Bronchial epithelial cell (primary cell): ENCODE results near the gene AGAP1. TPM values are rescaled to one million over a fixed set of nuclear protein-coding genes. Genes with fewer than 3 reads are reported as not detected.

Source experiments
- DNase-seq: peaks from one replicate; pipeline ENCODE4 v3.0.0-alpha.2; 2010; ENCODE audit warnings: low read depth
- FAIRE-seq: peaks from 2 replicates; lab custom pipeline; 2011; peaks lifted over from hg19 to GRCh38; lab: Jason Lieb, UNC
- H3K27me3 ChIP-seq: 2 replicates; pipeline ENCODE4 v1.5.1; 2011; ENCODE audit warnings: low read length; ENCODE audit not compliant: control insufficient read depth, insufficient read depth
- H3K36me3 ChIP-seq: 2 replicates; pipeline ENCODE4 v1.5.1; 2011; ENCODE audit warnings: low read length; ENCODE audit not compliant: control insufficient read depth, insufficient read depth
- H3K4me3 ChIP-seq: 2 replicates; pipeline ENCODE4 v1.5.1; 2011; ENCODE audit warnings: mild to moderate bottlenecking, low read depth, low read length, control low read depth
- total RNA-seq: library from RNA; depleted of rRNA; stranded (reverse); fragments of >200 nt; gene quantifications from 2 replicates; pipeline ENCODE4 v1.2.1, GENCODE V29; 2014
- TF ChIP-seq, protein P1 (sequence below): IDR thresholded peaks from 2 replicates; pipeline ENCODE4 v1.5.1; 2011; ENCODE audit warnings: mild to moderate bottlenecking, moderate library complexity, low read length, control low read depth, inconsistent platforms; ENCODE audit not compliant: insufficient read depth, severe bottlenecking

AGAP1 gene
- total RNA-seq, 1 donor from 2014 or later: 22.4 TPM

- FAIRE-seq: peak; percentile 92
- no peak overlapping the region for H3K4me3 ChIP-seq
- TF ChIP-seq, protein P1, sequence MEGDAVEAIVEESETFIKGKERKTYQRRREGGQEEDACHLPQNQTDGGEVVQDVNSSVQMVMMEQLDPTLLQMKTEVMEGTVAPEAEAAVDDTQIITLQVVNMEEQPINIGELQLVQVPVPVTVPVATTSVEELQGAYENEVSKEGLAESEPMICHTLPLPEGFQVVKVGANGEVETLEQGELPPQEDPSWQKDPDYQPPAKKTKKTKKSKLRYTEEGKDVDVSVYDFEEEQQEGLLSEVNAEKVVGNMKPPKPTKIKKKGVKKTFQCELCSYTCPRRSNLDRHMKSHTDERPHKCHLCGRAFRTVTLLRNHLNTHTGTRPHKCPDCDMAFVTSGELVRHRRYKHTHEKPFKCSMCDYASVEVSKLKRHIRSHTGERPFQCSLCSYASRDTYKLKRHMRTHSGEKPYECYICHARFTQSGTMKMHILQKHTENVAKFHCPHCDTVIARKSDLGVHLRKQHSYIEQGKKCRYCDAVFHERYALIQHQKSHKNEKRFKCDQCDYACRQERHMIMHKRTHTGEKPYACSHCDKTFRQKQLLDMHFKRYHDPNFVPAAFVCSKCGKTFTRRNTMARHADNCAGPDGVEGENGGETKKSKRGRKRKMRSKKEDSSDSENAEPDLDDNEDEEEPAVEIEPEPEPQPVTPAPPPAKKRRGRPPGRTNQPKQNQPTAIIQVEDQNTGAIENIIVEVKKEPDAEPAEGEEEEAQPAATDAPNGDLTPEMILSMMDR: no peak
These were observed 116.9 kb downstream of the AGAP1 start for GRCh38 chr2:235610696-235611257.

GRCh38 chr2:235611349-235611748 is 117.5 kb downstream of the AGAP1 start:
- TF ChIP-seq, protein P1: no peak
- no peaks in the 10 kb centered on the region for H3K27me3 ChIP-seq
- no peak overlapping the region for H3K4me3 ChIP-seq
- FAIRE-seq (peak; percentile 18), DNase-seq (no peak)
- no peaks in the 10 kb centered on the region for H3K36me3 ChIP-seq

More at GRCh38 chr2:235610696-235611257, 116.9 kb downstream of the AGAP1 start:
- Histone ChIP-seq H3K36me3 (no peaks in the 10 kb centered on the region), H3K27me3 (no peaks in the 10 kb centered on the region)
- no peak for DNase-seq

DNA sequence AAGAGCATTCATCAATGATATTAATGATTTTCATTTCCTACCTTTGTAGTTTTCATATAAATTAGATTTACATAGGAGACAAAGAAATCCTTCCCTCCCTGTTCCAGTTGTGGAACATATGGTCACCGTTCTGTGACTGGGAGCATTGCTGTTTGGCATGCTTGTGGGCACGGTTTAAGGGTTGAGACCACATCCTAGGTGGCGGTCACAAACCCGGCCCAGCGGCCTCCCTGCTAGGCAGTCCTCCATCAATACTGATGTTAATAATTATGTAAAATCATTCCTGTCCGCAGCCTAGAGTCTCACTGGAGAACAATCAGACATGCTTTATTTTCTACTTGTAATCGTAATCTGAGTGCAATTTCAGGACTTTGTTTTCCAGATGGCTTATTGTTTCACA is 117.9 kb downstream of the AGAP1 start:
- no peak for DNase-seq

GRCh38 chr2:235612181-235612950 is 118.5 kb downstream of the AGAP1 start:
- TF ChIP-seq, protein P1: no peak
- Histone ChIP-seq H3K36me3 (no peaks in the 10 kb centered on the region), H3K4me3 (no peak overlapping the region), H3K27me3 (no peaks in the 10 kb centered on the region)
- DNase-seq (no peak), FAIRE-seq (no peak)

More for the DNA sequence above, 117.9 kb downstream of the AGAP1 start:
- TF ChIP-seq, protein P1: no peak
- Histone ChIP-seq H3K27me3 (no peaks in the 10 kb centered on the region), H3K36me3 (no peaks in the 10 kb centered on the region), H3K4me3 (no peak overlapping the region)
- FAIRE-seq: no peak

- H3K36me3 ChIP-seq: no peaks in the 10 kb centered on the region
- H3K27me3 ChIP-seq: no peaks in the 10 kb centered on the region
- no peak for FAIRE-seq
- DNase-seq: no peak
- TF ChIP-seq, protein P1: no peak
- no peak overlapping the region for H3K4me3 ChIP-seq
These were observed 119.8 kb downstream of the AGAP1 start for GRCh38 chr2:235613649-235614048.
